Tibial nerve (tissue), 4 donors: ENCODE data around the gene TMEM168. TPM values are rescaled to one million over a fixed set of nuclear protein-coding genes. Genes with fewer than 3 reads are reported as not detected.

Source experiments
- DNase-seq, 2 donors: peaks; one replicate each; pipeline ENCODE4 v3.0.0-alpha.2; 2019; ENCODE audit warnings: low spot score in 2 of 2
- H3K27ac ChIP-seq, 4 donors: fragments of 200-600 bp; sonication (generic) in 3 of 4; one replicate each; pipeline ENCODE4 v1.5.1; 2017 to 2019; ENCODE audit warnings: mild to moderate bottlenecking in 1 of 4
- H3K27me3 ChIP-seq, 2 donors: fragments of 200-600 bp; sonication (generic) in 1 of 2; one replicate each; pipeline versions ENCODE4 v1.5.1 to v1.6.0; 2017 to 2019
- H3K36me3 ChIP-seq, 3 donors: fragments of 200-600 bp; sonication (generic); one replicate each; pipeline ENCODE4 v1.5.1; 2018 to 2019
- H3K4me1 ChIP-seq, 4 donors: fragments of 200-600 bp; sonication (generic) in 3 of 4; one replicate each; pipeline ENCODE4 v1.5.1; 2017 to 2019
- H3K4me3 ChIP-seq, 4 donors: fragments of 200-600 bp; sonication (generic) in 3 of 4; one replicate each; pipeline ENCODE4 v1.5.1; 2017 to 2019; ENCODE audit warnings: mild to moderate bottlenecking in 1 of 4, moderate library complexity in 1 of 4
- H3K9me3 ChIP-seq, 4 donors: fragments of 200-600 bp; sonication (generic) in 3 of 4; one replicate each; pipeline ENCODE4 v1.5.1; 2017 to 2019
- CTCF ChIP-seq, 5 experiments: fragments of 200-600 bp in 3 of 5; fragments of 450-650 bp in 2 of 5; sonication (generic) in 3 of 5; IDR thresholded peaks; one replicate each; pipeline ENCODE4 v1.5.1; 2016 to 2019; ENCODE audit warnings: antibody characterized with exemption in 5 of 5, mild to moderate bottlenecking in 3 of 5, moderate library complexity in 2 of 5
- EP300 ChIP-seq, 2 donors: sonication (generic); formaldehyde crosslinking; IDR thresholded peaks; one replicate each; pipeline ENCODE4 v1.6.1; 2017; ENCODE audit warnings: antibody characterized with exemption in 2 of 2, mild to moderate bottlenecking in 1 of 2
- POLR2A ChIP-seq, 2 donors: fragments of 450-650 bp; IDR thresholded peaks; one replicate each; pipeline ENCODE4 v1.6.1; 2017; ENCODE audit warnings: antibody characterized with exemption in 2 of 2, mild to moderate bottlenecking in 2 of 2, moderate library complexity in 2 of 2
- WGBS, 2 donors: methylation state at CpG; one replicate each; pipeline ENCODE4 v1.1.5; 2018; 5-methylcytosine and 5-hydroxymethylcytosine counted together
- total RNA-seq, 4 donors: library from RNA; depleted of rRNA; stranded (reverse); fragments of >200 nt; gene quantifications; one replicate each; pipeline ENCODE4 v1.1.0, GENCODE V29; 2016

TMEM168 gene
- total RNA-seq, 4 donors from 2014 or later: 15.6 to 30.6 (median 28.4) TPM

- Histone ChIP-seq H3K9me3 (no peaks in the 10 kb centered on the region), H3K4me1 (no peaks in the 10 kb centered on the region), H3K27ac (no peak overlapping the region), H3K27me3 (no peaks in the 10 kb centered on the region), H3K4me3 (no peak overlapping the region), H3K36me3 (peaks cover 0 to 18% (median 0%) of the 10 kb centered on the region in 3 donors)
- TF ChIP-seq EP300 (IDR thresholded peaks at IDR 0.05) (no peak), POLR2A (IDR thresholded peaks at IDR 0.05) (no peak), CTCF (IDR thresholded peaks at IDR 0.05) (no peak)
- no peak for DNase-seq
- WGBS, 2 donors: 97 to 98% methylated on average over 4 of the region's 4 CpGs
Measured at GRCh38 chr7:112770051-112770450, 20.1 kb downstream of the TMEM168 start.

- Histone ChIP-seq H3K4me1 (no peaks in the 10 kb centered on the region), H3K4me3 (no peak overlapping the region), H3K36me3 (peaks cover 0 to 13% (median 0%) of the 10 kb centered on the region in 3 donors), H3K27ac (no peak overlapping the region), H3K9me3 (no peaks in the 10 kb centered on the region), H3K27me3 (no peaks in the 10 kb centered on the region)
- WGBS, 2 donors: 96% methylated on average over 1 of the region's 1 CpG
- DNase-seq: no peak
- no peak for TF ChIP-seq EP300 (IDR thresholded peaks at IDR 0.05)
- TF ChIP-seq POLR2A (IDR thresholded peaks at IDR 0.05): no peak
- TF ChIP-seq CTCF (IDR thresholded peaks at IDR 0.05): no peak
Measured at GRCh38 chr7:112765105-112765504, 25.1 kb downstream of the TMEM168 start.

GRCh38 chr7:112763996-112764395, 26.2 kb downstream of the TMEM168 start:
- TF ChIP-seq CTCF (IDR thresholded peaks at IDR 0.05): no peak
- DNase-seq: no peak
- peaks cover 0 to 13% (median 0%) of the 10 kb centered on the region in 3 donors for H3K36me3 ChIP-seq
- no peaks in the 10 kb centered on the region for H3K9me3 ChIP-seq
- H3K4me1 ChIP-seq: no peaks in the 10 kb centered on the region
- no peak overlapping the region for H3K4me3 ChIP-seq
- H3K27me3 ChIP-seq: no peaks in the 10 kb centered on the region
- no peak overlapping the region for H3K27ac ChIP-seq

GRCh38 chr7:112763298-112763697, 26.9 kb downstream of the TMEM168 start:
- no peak for DNase-seq
- Histone ChIP-seq H3K27me3 (no peaks in the 10 kb centered on the region), H3K36me3 (peaks cover 0 to 13% (median 0%) of the 10 kb centered on the region in 3 donors), H3K4me1 (no peaks in the 10 kb centered on the region), H3K27ac (no peak overlapping the region), H3K9me3 (no peaks in the 10 kb centered on the region), H3K4me3 (no peak overlapping the region)
- 97 to 98% methylated on average over 3 of the region's 3 CpGs for WGBS, 2 donors
- no peak for TF ChIP-seq CTCF (IDR thresholded peaks at IDR 0.05)
- TF ChIP-seq POLR2A (IDR thresholded peaks at IDR 0.05): no peak
- TF ChIP-seq EP300 (IDR thresholded peaks at IDR 0.05): no peak

GRCh38 chr7:112759905-112760304, 30.3 kb downstream of the TMEM168 start:
- Histone ChIP-seq H3K27me3 (no peaks in the 10 kb centered on the region), H3K9me3 (no peaks in the 10 kb centered on the region), H3K4me1 (no peaks in the 10 kb centered on the region), H3K4me3 (no peak overlapping the region), H3K36me3 (peaks cover 0 to 7% (median 0%) of the 10 kb centered on the region in 3 donors), H3K27ac (no peak overlapping the region)
- WGBS, 2 donors: 93 to 95% methylated on average over 3 of the region's 3 CpGs
- no peak for DNase-seq
- TF ChIP-seq EP300 (IDR thresholded peaks at IDR 0.05) (no peak), POLR2A (IDR thresholded peaks at IDR 0.05) (no peak), CTCF (IDR thresholded peaks at IDR 0.05) (no peak)
